HUDEP-2 (cell line): ENCODE measurements around the gene SLC34A1.
"Not testable (repeated sequence)": the region's sequence is repeated elsewhere in the genome, so short reads cannot be mapped to it uniquely, and the experiment has no call there.

Experiments
- DNase-seq, 76 experiments: peaks; one replicate each; lab custom pipeline; 2025; ENCODE audit not compliant: unreplicated experiment in 76 of 76; lab: John Stamatoyannopoulos, UW

Gene SLC34A1, protein sequence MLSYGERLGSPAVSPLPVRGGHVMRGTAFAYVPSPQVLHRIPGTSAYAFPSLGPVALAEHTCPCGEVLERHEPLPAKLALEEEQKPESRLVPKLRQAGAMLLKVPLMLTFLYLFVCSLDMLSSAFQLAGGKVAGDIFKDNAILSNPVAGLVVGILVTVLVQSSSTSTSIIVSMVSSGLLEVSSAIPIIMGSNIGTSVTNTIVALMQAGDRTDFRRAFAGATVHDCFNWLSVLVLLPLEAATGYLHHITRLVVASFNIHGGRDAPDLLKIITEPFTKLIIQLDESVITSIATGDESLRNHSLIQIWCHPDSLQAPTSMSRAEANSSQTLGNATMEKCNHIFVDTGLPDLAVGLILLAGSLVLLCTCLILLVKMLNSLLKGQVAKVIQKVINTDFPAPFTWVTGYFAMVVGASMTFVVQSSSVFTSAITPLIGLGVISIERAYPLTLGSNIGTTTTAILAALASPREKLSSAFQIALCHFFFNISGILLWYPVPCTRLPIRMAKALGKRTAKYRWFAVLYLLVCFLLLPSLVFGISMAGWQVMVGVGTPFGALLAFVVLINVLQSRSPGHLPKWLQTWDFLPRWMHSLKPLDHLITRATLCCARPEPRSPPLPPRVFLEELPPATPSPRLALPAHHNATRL

DNA sequence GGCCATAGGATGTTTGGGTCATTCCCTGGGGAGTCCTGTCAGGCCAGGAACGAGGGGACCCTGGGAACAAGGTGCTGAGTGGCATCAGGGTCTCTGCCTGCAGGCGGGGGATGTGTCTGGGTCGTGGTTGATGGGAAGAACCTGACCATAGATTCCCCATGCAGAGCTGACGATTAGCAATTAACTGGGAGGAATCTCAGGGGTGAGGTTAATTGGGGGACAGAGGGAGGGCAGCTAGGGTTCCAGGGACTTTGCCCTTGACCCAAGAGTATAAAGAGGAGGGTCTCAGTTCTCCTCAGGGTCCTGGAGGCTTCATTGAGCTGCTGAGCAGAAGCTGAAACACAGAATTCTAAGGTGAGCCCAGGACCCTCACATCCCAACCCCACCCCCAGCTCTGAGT lies at the start of gene SLC34A1:
SLC34A1 (plus strand) TSS at position 301 of the 400 bp plus-strand sequence. CDS start 1,308 bp downstream, outside the sequence.
- no peak for DNase-seq

DNA sequence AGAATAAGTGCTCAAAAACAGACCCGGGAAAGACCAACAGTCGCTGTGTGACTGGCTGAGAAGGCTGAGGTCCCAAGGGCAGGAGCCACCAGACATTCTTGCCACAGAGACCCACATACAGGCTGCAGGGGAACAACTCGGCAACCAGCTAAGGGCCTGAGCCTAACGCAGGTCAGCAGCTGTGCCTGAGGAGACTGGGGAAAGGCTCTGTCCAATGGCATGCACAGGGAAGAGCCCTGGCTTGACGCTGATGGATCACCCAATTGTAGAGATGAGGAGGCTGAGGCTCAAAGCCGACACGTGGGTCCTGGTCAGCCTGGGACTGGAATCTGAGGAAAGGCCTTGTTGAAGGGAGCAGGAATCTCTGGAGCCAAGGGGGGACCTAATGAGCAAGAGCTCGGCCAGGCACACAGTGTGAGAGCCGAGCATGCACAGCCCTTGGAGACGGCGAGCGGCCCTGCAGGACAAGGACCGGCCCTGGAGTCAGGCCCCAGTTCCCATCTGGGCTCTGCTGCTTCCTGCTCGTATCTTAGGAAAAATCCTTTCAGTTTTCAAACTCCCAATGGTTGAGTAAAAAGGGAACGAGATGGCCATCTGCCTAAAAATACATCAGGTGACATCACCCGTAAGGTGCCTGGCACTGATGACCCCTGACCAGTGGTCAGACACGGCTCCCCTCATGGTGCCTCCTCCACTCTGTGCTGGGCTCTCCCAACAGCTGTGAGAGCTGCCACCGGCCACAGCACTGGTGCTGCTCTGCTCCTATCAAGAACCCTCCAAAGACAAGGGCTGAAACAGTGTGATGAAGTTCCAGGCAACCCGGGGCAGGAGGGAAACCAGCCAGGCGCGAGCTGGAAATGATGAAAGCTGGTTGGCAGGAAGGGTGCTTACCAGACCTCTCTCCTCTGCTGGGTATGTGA lies 49.2 kb upstream of the SLC34A1 start:
- DNase-seq, result no peak

DNA sequence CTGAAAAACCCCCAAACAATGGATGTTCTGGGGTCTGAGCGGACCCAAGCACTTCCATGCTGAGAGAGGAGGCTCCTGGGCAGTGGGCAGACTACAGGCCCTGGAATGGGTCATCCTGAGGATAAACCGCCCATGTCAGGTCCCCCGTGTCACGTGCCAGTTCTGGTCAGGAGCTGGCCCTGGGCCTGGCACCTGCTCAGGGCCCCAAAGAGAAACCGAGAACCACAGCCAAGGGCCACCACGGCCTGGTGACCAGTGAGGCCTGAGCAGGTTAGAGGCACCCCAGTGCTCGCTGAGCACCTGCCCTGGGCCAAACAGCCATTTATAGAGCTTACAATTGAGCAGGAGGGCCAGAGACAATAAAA lies 48.6 kb upstream of the SLC34A1 start:
- DNase-seq, result no peak

DNA sequence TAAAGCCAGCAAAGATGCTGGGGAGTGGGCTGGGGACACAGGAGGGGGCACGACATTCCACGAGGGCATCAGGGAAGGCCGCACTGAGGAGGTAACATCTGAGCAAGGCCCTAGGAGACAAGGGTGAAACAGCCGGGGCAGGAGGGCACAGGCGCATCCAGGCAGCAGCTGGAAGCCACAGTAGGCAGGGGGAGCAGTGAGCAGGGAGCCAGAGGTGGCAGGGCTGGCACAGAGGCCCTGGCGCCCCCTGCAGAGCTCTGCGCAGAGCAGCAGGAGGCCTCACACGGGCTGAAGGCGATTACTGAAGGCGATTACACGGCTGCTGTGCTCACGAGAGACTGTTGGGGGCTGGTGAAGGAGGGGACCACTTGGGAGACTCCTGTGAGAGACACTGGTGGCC lies 48.1 kb upstream of the SLC34A1 start:
- peak in 54 of 76 experiments; percentile 4 to 62 (median 37) for DNase-seq

DNA sequence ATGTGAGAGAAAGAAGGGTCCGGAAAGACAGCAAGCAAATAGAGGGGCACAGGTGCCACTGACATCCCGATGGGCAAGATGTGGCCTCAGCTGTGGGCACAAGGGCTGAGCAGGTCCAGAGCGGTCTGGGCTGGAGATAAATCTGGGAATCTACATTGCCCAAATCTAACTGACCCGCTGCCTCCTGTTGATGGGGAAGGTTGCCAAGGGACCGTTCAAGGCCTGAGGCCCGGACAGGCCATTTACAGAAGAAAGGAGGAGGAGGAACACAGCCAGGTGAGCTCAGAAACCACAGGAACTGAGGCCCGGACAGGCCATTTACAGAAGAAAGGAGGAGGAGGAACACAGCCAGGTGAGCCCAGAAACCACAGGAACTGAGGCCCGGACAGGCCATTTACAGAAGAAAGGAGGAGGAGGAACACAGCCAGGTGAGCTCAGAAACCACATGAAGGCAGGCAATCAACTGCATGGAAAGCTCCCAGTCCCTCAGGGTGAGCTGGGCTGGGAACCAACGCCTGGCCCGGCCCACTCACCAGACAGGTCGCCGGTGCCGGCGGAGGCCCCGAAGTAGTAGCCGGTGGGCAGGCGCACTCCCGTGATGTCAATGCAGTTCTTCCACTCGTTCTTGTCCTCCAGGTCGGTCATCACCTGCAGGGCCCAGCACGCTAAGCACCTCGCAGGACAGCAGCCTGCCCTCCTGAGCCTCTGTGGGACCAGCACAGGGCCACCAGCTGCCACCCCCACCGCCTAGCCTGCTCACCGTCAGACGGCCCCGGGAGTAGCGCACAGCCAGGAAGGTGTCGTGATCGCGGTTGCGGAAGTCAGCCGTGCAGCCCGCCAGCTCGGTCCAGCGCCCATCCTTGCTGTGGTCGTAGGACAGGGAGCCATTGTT lies 47.4 kb upstream of the SLC34A1 start:
- DNase-seq, result no peak

DNA sequence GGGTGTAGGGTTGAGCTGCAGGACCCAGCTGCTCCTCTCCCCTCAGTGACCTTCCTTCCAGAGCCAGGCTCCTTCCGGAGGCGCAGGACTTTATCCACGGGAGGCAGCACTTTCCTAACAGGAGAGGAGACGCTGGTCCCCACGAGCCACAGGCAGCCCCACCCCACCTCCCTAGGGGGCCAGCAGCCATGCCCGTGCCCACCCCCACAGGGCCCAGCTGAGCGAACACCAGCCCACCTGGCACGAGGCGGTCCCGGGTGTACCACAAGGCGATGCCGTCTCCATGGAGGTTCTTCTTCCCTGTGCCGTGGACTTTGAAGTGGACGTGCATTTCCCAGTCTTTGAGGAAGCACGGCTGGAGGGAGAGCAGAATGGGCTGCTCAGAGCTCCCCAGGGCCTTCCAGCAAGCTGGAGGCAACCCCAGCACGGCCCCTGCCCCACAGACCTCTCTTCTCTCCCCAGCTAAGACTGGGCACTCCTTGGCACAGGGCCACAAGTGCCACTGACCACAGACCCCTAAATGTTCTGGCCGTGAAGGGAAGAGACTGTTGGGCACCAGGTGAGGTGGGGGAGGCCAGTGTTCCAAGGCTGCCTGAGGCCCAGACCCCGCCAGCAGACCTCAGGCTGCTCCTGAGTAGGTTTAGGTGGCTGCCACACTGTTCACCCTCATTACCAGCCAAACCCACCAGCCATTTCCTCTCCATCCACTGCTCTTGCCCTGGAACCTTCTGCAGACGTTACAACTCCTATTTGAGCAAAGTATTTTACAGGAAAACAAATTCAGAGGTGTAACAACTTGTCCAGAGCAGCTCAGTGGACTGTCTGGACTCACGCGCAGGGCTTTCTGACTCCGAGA lies 45.8 kb upstream of the SLC34A1 start:
- no peak for DNase-seq

DNA sequence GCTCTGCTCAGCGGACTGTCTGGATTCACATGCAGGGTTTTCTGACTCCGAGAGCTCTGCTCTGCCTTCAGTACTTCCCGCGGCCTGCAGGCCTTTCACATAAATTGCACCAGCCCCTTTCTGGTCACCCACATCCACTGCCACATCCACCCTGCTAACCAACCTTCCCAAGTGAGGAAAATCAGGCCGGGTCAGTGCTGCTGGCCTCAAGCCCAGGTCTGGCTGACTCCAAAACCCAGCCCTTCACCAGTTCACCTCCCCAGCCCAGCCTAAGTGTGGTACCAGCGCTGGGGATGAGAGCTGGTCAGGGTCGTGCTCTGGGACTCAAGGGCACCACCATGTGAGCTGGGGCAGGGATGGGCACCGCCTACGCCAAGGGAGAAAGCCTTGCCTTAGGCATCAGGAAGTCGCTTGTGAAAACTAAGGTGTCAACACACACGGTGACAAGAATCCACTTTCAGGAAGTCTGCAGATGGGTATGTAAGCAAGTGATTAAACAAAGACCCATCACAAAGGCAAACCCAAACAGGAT lies 45.1 kb upstream of the SLC34A1 start:
- no peak for DNase-seq

DNA sequence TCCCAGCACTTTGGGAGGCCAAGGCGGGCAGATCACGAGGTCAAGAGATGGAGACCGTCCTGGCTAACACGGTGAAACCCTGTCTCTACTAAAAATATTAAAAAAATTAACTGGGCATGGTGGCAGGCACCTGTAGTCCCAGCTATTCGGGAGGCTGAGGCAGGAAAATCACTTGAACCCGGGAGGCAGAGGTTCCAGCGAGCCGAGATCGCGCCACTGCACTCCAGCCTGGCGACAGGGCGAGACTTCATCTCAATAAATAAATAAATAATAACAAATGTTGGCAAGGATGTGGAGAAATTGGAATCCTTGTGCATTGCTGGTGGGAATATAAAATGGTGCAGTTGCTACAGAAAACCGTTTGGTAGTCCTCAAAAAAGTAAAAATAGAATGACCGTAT lies 41.2 kb upstream of the SLC34A1 start:
- DNase-seq, result not testable (repeated sequence)

DNA sequence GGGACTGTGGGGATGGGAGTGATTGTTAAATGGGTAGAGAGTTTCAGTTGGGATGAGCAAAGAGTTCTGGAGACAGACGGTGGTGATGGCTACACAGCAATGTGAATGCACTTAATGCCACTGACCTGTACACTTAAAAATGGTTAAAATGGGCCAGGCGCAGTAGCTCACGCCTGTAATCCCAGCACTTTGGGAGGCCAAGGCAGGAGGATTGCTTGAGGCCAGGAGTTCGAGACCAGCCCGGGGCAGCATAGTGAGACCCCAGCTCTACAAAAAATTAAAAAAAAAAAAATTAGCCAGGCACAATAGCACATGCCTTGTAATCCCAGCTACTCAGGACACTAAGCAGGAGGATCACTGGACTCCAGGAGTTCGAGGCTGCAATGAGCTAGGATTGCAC lies 40.5 kb upstream of the SLC34A1 start:
- no peak for DNase-seq

DNA sequence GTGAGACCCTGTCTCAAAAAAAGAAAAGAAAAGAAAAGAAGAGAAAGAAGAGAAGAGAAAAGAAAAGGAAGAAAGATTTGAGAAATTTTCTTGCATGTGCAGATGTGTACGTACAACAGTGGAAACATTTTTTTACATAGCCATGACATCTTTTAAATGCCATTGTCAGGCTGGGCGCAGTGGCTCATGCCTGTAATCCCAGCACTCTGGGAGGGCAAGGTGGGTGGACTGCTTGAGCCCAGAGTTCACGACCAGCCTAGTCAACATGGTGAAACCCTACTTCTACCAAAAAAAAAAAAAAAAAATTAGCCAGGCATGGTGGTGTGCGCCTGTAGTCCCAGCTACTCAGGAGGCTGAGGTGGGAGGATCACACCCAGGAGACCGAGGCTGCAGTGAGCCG lies 39.3 kb upstream of the SLC34A1 start:
- DNase-seq, result no peak

DNA sequence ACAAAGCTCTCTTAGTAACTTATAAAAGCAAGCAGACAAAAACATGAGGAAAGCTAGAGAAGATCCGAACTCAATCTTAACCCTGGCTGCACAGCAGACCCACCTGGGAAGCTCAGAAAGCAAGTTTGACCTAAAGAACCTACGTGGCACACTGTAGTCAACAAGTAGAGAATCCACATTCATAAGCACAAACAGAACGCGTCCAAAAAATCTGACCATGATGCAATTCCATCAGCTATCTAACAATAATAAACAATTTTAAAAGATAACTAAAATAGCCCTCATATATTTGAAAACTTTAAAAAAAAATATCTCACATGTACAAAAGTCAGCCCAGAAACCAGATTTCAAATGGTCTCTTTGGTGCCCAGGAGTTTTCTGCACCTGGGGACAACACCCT lies 37.4 kb upstream of the SLC34A1 start:
- DNase-seq, result no peak

DNA sequence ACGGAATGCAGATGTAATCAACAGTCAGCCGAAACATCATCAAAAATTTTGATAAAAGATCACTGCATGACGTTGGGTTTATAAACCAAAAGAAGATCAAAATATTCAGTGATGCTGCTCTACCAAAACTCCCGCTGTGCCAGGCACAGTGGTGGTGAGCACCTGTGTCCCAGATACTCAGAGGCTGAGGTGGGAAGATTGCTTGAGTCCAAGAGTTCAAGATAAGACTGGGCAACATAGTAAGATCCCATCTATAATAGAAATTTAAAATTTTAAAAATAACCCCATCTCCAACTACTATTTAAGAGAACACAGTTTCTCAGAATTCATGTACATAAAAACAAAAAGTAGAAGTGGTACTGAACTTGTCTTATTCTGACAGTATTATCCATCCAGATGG lies 36.5 kb upstream of the SLC34A1 start:
- DNase-seq, result no peak

DNA sequence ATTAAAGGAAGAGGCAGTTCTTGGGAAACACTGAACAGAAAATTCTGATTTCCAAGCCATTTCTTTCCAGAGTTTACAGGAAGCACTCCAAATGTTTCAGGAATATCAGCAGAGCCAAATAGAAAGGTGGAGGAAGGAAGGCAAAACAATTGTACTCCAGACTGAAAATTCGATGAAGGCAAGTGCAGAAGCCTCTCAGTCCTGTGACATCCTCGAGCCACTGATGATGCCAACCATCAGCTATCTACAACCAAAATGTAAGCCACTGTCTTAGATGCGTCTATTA lies 34.9 kb upstream of the SLC34A1 start:
- DNase-seq, result no peak

DNA sequence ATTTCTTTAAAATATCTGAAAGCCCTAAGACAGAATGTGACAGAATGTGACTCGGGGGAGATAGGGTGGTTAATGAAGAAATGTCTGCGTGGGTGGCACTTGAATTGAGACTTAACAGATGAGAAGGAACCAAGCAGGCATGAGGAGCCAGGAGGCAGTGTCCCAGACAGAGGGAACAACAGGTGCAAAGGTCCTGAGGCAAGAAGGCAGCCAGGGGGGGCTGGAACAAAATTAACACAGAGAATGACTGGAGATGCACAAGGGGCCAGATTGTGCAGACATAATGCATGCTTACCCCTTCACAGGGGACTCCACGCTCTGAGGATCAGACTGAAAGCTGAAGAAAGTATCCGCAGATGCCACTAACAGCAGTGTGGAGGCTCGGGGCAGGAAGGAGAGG lies 34.5 kb upstream of the SLC34A1 start:
- no peak for DNase-seq

DNA sequence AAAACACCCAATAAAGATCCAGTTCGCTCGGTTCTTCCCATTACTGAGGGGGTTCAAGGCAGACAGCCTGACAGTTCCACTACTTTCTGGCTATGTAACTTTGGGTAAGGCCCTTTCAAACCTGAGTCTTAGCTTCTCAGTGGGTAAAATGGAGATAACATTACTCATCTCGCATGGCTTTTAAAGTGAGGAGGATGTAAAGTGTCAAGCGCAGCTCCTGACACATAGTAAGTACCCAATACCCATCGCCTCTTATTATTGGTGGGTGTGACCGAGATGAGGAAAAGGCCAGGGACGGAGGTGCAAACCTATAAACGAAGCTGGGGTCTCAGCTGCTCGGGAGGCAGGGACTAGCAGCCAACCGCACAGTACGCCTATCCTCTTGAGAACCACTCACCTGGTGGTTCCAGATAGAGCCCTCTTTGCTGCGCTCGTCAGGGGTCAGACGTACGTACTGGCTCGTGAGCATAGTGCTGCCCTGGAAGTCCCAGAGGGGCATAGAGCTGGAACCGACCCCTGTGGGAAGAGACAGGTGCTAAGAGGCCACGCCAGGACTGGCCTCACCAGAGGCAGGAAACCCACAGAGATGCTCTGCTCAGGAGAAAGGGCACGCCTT lies 33.4 kb upstream of the SLC34A1 start:
- no peak for DNase-seq

DNA sequence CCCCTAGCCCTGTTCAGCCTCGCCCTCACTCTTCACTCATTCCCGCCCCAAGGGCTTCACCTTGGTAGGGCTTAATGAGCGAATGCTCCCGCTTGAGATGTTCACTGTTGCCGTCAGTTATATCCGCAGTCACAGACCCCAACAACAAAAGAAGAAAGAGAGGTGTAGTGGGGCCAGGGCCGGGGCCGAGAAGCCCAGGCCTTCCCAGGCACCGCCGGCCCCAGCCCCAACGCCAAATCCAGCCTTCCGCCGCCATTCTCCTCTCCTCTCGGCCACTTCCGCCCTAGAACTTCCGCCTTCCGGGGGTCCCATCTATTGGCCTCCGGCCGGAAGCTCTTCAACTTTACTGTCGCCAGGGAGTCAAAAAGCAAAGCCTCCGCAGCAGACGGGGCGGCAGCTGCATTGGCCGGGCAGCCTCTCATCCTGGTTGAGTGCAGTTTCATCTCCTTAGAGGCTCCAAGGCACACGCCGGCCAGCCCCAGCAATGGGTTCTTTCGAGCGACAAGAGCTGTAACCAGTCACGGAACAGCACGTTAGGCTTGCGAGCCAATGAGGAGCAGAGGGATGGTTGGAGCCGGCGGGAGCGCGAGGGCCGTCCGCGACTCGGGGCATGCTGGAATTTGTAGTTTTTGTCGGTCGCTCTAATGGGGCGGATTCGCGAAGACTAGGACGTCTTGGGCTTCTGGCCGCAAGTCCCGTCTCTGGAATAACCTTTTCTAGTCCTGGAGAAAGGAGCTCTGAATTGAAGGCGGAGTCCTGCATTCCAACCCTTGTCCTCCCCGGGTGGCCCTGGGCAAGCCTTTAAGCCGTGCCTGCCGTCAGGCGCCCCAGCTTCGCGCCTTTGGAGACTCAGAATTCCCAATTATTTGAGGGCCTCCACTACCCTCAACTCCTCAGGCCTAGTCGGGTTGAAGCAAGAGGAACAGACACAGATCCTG lies 32.6 kb upstream of the SLC34A1 start, which contains the start of gene LMAN2:
LMAN2 (minus strand) TSS at position 277 of the 938 bp plus-strand sequence; CDS start at position 256, 21 bp downstream.
- DNase-seq, result peak in 74 of 76 experiments; percentile 48 to 93 (median 86)

DNA sequence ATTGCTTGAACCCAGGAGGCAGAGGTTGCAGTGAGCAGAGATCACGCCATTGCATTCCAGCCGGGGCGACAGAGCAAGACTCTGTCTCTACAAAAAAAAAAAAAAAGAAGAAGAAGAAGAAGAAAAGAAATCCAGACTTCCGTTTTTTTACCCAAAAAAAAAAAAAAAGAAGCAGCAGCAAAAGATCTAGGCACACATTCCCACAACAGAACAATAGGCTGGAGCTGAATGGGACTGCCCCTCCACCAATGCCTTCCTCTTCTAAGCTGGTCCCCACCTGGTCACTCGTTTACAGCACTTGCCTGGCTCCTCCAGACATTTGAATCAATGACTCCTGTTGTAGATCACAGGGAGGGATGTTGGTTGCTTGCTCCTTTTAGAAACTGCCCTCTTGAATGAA lies 31.1 kb upstream of the SLC34A1 start:
- no peak for DNase-seq

DNA sequence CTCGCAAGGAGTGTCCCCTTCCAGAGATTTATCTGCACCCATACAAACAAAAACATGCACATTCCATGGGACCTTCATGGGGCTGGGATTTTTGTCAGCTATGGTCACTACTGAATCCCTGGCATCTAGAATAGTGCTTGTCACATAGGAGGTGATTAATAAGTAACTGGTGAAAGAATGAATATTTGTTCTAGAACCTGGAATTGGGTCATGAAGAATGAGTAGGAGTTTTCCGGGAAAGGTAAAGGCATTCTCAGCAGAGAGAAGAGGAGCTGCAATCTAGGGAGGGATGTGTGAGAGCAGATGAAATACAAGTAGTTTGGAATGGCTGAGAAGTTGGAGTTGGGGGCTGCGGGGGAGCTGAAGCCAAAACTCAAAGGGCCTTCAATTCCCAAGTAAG lies 30.0 kb upstream of the SLC34A1 start:
- DNase-seq, result no peak
